Testis (tissue), 2 donors: ENCODE data around the gene CCT6A.

ENCODE experiments used
- CTCF ChIP-seq, 3 experiments: fragments of 450-650 bp in 2 of 3; fragments of 200-600 bp in 1 of 3; sonication (generic) in 1 of 3; IDR thresholded peaks; one replicate each; pipeline ENCODE4 v1.5.1; 2016 to 2019; ENCODE audit warnings: antibody characterized with exemption in 3 of 3, mild to moderate bottlenecking in 2 of 3, moderate library complexity in 1 of 3
- POLR2A ChIP-seq: fragments of 450-650 bp; IDR thresholded peaks from one replicate; pipeline ENCODE4 v1.6.1; 2017; ENCODE audit warnings: antibody characterized with exemption, mild to moderate bottlenecking, moderate library complexity

GRCh38 chr7:56087445-56087844, 35.9 kb downstream of the CCT6A start:
- TF ChIP-seq CTCF (IDR thresholded peaks at IDR 0.05) (no peak), POLR2A (no peak)
